Activated T-cell treated with anti-CD3 and anti-CD28 coated beads for 1 hour (primary cell): ENCODE data around the gene CLEC16A.

ENCODE experiments used
- DNase-seq: peaks from one replicate; pipeline ENCODE4 v3.0.0-alpha.2; 2020; ENCODE audit warnings: low read depth

Gene CLEC16A

GRCh38 chr16:11121914-11122692 lies 177.7 kb downstream of the CLEC16A start:
- no peak for DNase-seq

DNA sequence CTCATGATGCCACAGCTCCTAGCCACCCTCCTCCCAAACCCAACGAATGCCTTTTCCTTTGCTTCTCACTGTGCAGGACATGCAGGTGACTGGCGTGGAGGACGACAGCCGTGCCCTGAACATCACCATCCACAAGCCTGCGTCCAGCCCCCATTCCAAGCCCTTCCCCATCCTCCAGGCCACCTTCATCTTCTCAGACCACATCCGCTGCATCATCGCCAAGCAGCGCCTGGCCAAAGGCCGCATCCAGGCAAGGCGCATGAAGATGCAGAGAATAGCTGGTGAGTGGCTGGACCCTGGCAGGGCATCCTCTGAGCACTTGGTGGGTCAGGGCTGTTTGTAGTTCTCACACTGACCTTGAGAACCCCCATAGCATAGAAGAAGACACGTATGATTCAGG lies 179.3 kb downstream of the CLEC16A start:
- DNase-seq: no peak

DNA sequence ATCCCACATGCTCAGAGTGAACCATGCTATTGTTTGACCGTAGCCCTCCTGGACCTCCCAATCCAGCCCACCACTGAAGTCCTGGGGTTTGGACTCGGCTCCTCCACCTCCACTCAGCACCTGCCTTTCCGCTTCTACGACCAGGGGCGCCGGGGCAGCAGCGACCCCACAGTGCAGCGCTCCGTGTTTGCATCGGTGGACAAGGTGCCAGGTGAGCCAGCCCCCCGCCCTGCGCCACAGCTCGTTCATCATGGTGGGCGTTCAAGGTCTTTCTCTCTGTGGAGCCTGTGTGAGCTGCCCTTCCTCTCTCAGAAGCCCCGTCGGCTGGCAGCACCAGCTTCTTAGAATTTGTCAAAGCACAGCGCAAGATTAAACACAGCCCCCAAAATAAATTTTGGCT lies 181.6 kb downstream of the CLEC16A start:
- DNase-seq: no peak

GRCh38 chr16:11126399-11127054 lies 182.2 kb downstream of the CLEC16A start:
- no peak for DNase-seq

GRCh38 chr16:11127610-11128195 lies 183.3 kb downstream of the CLEC16A start:
- DNase-seq: no peak

DNA sequence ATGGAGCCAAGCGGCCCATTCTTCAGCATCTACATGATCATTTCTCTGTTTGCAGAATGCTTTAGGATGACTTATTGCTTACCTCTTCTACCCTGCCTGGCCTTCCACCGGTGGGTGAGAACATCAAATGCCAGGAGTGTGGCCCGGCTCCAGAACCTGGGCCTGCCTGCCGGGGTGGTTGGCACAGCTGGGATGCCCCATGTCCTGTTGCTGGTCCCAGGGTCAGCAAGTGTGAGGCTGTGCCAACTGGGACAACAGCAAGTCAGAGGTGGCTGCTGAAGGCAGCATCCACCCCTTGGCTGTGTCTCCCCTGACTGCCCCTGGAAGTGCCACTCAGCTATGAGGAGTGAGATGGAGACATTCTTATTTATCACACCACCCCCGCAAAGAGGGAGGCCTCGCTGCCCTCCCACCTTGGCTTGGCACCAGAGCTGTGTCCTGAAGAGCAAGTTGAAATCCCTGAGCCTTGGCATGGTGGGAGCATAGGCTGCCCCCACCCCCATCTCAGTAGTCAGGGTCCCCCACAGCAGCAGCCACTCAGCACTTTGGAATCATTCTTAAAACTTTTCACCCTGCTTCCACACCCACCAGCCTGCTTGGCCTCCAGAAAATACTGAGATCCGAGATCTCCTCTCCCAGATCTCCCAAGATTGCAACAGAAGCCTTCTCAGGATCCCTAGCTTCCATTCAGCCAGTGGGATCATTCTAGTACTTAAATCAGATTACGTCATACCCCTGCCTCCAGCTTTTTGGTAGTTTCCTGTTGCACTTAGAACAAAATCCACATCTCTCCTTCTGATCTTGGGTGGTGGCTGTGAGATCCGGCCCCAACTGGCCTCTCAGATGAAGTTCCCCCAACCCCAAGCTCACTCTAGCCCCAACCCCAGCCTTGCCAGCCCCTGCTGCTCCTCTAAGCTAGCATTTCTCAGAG lies 184.1 kb downstream of the CLEC16A start:
- no peak for DNase-seq

- DNase-seq: no peak
Measured at GRCh38 chr16:11129378-11129781, 185.0 kb downstream of the CLEC16A start.

DNA sequence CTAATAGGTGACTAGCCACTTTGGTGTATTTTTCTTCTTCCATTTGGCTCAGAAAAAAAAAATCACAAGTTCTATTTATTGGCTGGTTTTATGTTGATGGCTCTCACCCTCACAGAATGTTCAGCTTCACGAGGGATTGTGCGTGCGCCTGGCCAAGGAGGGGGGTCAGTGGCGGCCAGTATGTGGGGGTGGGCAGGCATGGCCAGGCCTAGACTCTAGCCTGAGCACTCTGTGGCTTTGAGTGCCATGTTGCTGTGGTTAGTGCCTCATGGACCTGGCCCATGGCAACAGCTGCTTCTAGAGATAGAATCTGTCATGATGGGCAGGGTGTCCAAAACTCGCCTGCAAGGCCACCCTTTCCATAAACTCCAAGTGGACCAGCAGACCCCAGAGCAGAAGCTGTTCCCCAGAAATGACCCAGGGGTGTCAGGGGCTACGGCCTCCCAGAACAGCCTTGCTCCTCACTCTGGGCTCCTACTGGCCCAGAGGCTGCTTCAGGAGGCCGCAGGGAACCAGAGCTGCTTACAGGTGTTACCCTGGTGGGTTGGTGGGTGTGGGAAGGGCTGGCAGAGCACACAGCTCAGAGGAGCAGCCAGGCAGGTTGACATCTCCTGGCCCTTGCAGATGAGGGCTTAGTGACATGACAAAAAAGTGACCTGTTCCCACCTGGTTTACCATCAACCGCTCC lies 186.8 kb downstream of the CLEC16A start:
- DNase-seq: no peak

GRCh38 chr16:11131706-11132105 lies 187.3 kb downstream of the CLEC16A start:
- DNase-seq: no peak

DNA sequence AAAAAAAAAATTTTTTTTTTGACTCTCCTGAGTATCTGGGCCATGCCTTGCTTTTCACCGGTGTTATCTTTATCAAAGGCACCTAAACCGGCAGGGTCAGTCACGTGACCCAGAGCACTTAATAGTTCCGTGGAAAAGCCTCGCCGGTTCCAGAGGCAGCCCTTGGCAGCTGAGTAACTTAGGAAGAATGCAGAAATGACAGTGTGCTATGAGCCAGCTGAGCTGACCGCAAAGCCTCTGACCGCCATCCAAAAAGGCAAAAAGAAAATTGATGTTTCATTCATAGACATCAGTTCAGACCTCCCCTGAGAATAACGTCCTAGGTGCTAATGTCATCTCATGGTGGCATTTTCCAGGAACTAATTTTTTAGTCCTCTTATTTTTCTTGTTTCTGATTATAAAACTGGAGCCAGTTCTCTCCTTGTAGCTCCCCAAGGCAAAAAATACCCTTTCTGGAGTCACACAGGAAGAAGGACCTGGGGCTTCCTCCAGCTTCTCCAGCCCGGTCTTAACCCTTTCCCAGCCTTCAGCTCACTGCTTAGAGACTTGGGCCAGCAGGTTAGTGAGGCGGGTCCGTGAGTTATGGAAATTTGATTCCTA lies 189.1 kb downstream of the CLEC16A start:
- DNase-seq: no peak

GRCh38 chr16:11134722-11135463 lies 190.5 kb downstream of the CLEC16A start:
- no peak for DNase-seq

- no peak for DNase-seq
Measured at GRCh38 chr16:11135464-11135973, 191.2 kb downstream of the CLEC16A start.

DNA sequence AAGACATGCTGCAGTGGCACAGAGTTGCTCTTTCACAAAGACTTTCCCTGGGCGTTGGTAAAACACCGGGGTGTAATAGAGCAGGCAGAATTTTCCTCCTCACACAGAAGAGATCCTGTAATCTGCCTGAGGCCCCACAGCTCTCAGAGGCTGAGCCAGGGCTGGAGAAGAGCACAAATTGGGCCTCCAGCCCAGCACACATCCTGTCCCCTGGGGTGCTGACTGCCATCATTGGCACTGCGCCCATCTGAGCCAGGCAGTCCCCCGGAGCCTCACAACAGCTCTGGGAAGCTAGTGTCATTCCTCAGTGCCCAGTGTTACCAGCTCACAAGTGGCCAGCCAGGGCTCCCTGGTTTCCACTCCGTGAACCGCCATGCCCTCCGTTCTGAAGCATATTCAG lies 192.2 kb downstream of the CLEC16A start:
- no peak for DNase-seq

GRCh38 chr16:11138022-11138768 lies 193.8 kb downstream of the CLEC16A start:
- no peak for DNase-seq

GRCh38 chr16:11138769-11139325 lies 194.5 kb downstream of the CLEC16A start:
- no peak for DNase-seq

DNA sequence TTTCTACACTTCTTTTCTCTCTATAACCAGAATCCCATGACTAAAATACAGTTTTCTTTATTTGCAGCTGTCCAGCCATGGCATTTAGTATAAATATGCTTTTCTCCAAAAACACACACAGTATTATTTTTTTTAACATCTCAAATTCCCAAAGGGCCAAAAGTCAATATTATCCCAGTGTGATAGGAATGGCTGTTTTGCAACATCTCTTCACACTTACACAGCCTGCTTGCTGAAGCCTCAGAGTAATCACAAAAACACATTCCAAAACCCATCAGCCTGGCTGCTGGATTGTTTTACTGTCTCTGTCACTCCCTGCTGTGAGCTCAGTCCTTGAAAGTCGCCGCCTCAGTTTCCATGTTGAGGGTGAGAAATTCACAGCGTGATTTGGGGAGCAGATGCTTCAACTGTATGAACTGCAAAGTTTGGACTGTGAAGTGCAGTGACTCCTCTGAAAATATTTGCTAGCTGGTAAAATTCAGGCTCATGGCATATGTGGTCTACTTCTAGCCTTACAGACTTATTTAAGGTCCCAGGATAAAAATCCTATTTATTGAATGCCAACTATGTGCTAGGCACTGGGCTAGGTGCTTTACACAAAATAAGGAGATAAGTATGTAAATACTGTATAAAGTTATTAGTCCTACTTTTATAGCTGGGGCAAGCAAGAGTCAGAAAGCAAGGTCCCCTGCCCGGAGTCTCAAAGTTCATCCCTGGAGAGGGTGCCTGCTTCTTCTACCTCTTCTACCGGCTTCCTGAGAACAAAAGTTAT lies 195.1 kb downstream of the CLEC16A start:
- no peak for DNase-seq

DNA sequence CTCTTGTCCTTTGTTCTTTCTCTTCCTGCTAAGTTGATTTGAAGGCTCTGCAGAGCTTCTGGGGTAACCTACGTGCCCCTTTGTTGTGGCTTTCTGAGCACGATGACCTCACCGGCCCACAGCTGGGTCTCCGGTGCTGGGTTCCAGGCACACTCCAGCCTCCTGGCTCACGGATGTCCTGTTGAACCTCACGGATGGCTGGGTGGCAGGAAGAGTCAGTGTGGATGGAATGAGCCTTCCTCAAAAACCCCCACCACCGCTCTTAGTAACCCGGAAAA lies 195.7 kb downstream of the CLEC16A start:
- no peak for DNase-seq

- no peak for DNase-seq
Measured at GRCh38 chr16:11140466-11140865, 196.1 kb downstream of the CLEC16A start.

- DNase-seq: no peak
Measured at GRCh38 chr16:11140867-11141266, 196.5 kb downstream of the CLEC16A start.
